Measurements from ENCODE around the gene CAPSL.

Gene CAPSL

GRCh38 chr5:35876922-35877321 lies 61.5 kb downstream of the CAPSL start:
- TF ChIP-seq CTCF (conservative IDR thresholded peaks at IDR 0.05), result no peak
- TF ChIP-seq ZFX (IDR thresholded peaks at IDR 0.05), result no peak
- H3K27ac ChIP-seq, result no peak overlapping the region

GRCh38 chr5:35876454-35876853 lies 62.0 kb downstream of the CAPSL start:
- no peak overlapping the region for H3K27ac ChIP-seq
- TF ChIP-seq CTCF (conservative IDR thresholded peaks at IDR 0.05), result no peak
- no peak for TF ChIP-seq ZFX (IDR thresholded peaks at IDR 0.05)

- no peak overlapping the region for H3K27ac ChIP-seq
- TF ChIP-seq CTCF (conservative IDR thresholded peaks at IDR 0.05) (no peak), ZFX (IDR thresholded peaks at IDR 0.05) (no peak)
Measured at GRCh38 chr5:35870605-35871004, 67.8 kb downstream of the CAPSL start.

DNA sequence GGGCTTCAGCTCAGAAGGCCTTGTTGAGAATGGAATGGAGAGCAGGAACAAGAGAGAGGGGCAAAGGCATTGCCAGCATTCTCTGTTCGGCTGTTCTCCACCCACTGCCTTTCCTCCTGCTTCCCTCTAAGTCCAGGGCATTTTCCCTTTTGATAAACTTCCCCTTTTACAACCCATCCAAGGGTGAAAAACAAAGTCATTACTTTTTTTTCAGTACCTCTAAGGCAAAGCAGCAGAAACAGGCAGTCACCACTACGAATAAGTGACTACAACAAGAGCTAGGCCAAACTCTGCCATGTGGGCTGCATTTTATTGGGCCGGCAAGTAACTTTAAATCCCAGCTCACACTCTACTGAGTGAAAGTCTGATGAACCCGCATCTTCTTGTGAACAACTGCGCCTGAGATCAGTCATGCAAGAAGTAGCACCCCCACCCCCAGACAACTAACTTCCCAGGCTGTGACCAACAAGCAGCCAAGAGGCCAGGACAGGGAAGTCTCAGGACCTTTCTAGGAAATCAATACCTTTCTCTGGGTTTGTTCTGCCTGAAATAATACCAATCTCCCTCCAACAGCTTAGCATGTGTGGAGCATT lies 68.6 kb downstream of the CAPSL start:
- TF ChIP-seq CTCF (conservative IDR thresholded peaks at IDR 0.05) (no peak), ZFX (IDR thresholded peaks at IDR 0.05) (no peak)
- no peak overlapping the region for H3K27ac ChIP-seq

DNA sequence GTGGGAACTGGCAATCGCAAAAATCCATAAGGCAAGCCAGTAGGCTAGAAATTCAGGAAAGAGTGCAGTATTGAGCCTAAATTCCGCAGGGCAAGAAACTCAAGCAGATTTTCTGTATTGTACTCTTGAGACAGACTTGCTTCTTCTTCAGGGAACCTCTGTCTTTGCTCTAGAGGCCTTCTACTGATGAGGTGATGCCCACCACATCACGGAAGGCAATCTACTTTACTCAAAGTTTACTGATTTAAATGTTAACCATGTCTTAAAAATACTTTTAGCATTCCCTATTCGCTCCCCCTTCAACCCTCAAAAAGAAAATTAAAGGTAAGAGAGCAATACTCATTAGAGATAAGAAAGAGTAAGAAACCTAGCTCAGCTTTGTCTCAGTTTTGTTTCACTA lies 70.4 kb downstream of the CAPSL start:
- TF ChIP-seq ZFX (IDR thresholded peaks at IDR 0.05) (no peak), CTCF (conservative IDR thresholded peaks at IDR 0.05) (no peak)

DNA sequence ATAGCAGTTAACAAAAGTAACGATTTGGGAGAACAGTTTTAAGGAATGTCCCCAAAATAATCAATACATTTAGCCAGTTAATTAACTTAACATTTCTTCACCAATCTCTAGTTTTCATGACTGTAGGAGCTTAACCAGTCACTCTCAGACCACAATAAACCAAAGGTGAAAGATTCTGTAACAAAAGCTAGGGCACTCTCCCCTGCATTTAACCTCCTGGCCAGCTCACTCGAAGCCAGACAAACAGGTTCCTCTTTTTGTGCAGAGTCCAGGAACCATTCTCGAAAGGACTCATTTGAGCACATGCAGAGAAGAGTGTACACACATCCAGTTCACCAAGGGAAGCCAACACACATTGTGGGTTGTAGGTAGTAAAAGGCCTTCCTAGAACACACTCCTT lies 75.3 kb downstream of the CAPSL start:
- no peak overlapping the region for H3K27ac ChIP-seq
- TF ChIP-seq CTCF (conservative IDR thresholded peaks at IDR 0.05) (no peak), ZFX (IDR thresholded peaks at IDR 0.05) (no peak)

More for the DNA sequence above, 70.4 kb downstream of the CAPSL start:
- no peak overlapping the region for H3K27ac ChIP-seq

DNA sequence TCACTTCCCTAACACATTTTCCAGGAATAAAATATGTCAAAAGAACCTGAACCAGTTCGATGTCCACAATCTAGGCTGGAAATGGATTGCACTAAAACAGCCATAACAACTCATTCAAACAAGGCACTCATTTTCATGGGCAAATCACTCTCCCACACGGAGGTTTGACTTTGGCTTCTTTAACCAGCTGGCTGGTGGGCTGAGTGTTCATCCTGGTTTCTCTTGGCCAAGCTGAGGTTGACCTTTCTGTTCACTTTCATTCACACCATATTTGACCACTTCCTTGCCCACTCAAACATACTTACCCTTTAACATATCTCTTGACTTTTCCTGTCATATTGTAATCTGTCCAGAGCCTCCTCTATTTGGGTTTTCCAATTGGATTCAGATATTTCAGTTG lies 76.3 kb downstream of the CAPSL start:
- TF ChIP-seq ZFX (IDR thresholded peaks at IDR 0.05) (no peak), CTCF (conservative IDR thresholded peaks at IDR 0.05) (no peak)
- no peak overlapping the region for H3K27ac ChIP-seq
